Measurements from ENCODE around the gene SMOC2. TPM values are rescaled to one million over a fixed set of nuclear protein-coding genes. Genes with fewer than 3 reads are reported as not detected.

The SMOC2 gene
- total RNA-seq, 1 experiment from 2014 or later = 0.42 TPM

DNA sequence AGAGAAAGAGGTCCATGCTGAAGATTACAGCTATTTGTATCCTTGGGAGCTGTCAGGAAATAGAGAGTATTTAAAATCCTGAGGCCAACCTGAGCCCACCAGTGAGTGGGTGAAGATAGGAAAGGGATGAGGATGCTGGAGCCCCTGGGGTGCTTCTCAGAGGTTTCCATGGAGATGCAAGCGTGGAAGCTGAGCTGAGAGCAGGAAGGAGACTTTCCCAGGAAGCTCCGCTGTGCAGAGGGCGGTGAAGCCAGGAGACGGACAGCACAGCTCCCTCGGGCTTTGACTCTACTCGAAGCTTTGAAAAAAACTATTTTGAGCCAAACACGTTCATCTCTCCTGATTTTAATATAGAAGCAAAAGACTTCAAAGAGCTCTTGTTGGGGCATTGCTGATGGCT, 222.1 kb downstream of the SMOC2 start:
- BruUV-seq (replicated peaks) = no TSS peak
- Histone ChIP-seq H3K4me1 (ENCODE audit: control insufficient read depth in 1 of 2, insufficient read depth in 2 of 2, low read length in 2 of 2) (peaks cover 0 to 6% of the 10 kb centered on the region in 2 experiments; a peak in 1 of 4 replicates), H3K36me3 (ENCODE audit: control insufficient read depth in 1 of 2, insufficient read depth in 2 of 2, low read length in 2 of 2) (no peaks in the 10 kb centered on the region), H2AFZ (ENCODE audit: low read depth, low read length, poor library complexity, severe bottlenecking) (no peak overlapping the region), H3K9me3 (ENCODE audit: control insufficient read depth in 1 of 2, insufficient read depth in 1 of 2, low read depth in 1 of 2, low read length in 2 of 2) (no peaks in the 10 kb centered on the region; a peak in 1 of 4 replicates), H4K20me1 (ENCODE audit: insufficient read depth) (no peaks in the 10 kb centered on the region), H3K27me3 (ENCODE audit: insufficient read depth, low read length) (no peaks in the 10 kb centered on the region), H3K9ac (ENCODE audit: low read length) (no peak overlapping the region), H3K4me3 (replicated peaks in 1 of 2; ENCODE audit: low read depth in 1 of 2, low read length in 2 of 2) (no peak overlapping the region), H3K4me2 (ENCODE audit: low read length) (no peak overlapping the region), H3K79me2 (ENCODE audit: insufficient read depth, low read length) (no peaks in the 10 kb centered on the region), H3K9me2 (ENCODE audit: insufficient read depth) (no peaks in the 10 kb centered on the region), H3K27ac (ENCODE audit: low read depth, low read length) (no peak overlapping the region)
- DNase-seq (ENCODE audit: low read depth, low spot score) (no peak), ATAC-seq (no peak)
- intact Hi-C loops (cut with micrococcal nuclease) = no loop called here
- TF ChIP-seq EGR1 (IDR thresholded peaks at IDR 0.05; ENCODE audit: low read depth) (no peak), SRF (IDR thresholded peaks at IDR 0.05; ENCODE audit: low read depth) (no peak), ELF1 (IDR thresholded peaks at IDR 0.05; ENCODE audit: borderline replicate concordance, low read depth) (no peak), POLR2A (IDR thresholded peaks at IDR 0.05; ENCODE audit: borderline replicate concordance, extremely low read depth, insufficient read depth, insufficient read length) (no peak), ZFX (IDR thresholded peaks at IDR 0.05) (no peak), SIN3A (IDR thresholded peaks at IDR 0.05; ENCODE audit: low read depth) (no peak), CEBPB (IDR thresholded peaks at IDR 0.05; ENCODE audit: low read depth) (no peak), JUND (IDR thresholded peaks at IDR 0.05) (no peak), EZH2phosphoT487 (IDR thresholded peaks at IDR 0.05; ENCODE audit: borderline replicate concordance) (no peak), SP1 (IDR thresholded peaks at IDR 0.05; ENCODE audit: low read depth) (no peak), FOSL1 (IDR thresholded peaks at IDR 0.05; ENCODE audit: low read depth) (no peak), CBX3 (IDR thresholded peaks at IDR 0.05; ENCODE audit: low read depth) (no peak), EZH2 (IDR thresholded peaks at IDR 0.05) (no peak)
- TF ChIP-seq, protein P1, sequence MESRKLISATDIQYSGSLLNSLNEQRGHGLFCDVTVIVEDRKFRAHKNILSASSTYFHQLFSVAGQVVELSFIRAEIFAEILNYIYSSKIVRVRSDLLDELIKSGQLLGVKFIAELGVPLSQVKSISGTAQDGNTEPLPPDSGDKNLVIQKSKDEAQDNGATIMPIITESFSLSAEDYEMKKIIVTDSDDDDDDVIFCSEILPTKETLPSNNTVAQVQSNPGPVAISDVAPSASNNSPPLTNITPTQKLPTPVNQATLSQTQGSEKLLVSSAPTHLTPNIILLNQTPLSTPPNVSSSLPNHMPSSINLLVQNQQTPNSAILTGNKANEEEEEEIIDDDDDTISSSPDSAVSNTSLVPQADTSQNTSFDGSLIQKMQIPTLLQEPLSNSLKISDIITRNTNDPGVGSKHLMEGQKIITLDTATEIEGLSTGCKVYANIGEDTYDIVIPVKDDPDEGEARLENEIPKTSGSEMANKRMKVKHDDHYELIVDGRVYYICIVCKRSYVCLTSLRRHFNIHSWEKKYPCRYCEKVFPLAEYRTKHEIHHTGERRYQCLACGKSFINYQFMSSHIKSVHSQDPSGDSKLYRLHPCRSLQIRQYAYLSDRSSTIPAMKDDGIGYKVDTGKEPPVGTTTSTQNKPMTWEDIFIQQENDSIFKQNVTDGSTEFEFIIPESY (IDR thresholded peaks at IDR 0.05; ENCODE audit: extremely low read depth, insufficient replicate concordance, low read length) = no peak
- TF ChIP-seq, protein P2, sequence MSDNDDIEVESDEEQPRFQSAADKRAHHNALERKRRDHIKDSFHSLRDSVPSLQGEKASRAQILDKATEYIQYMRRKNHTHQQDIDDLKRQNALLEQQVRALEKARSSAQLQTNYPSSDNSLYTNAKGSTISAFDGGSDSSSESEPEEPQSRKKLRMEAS (IDR thresholded peaks at IDR 0.05) = no peak
- ChIA-PET POLR2A (no interaction called here), CTCF (no interaction called here), RAD21 (ENCODE audit: low non-redundant PET in 1 of 2, low total read pairs in 2 of 2, uncharacterized antibody in 2 of 2, unreplicated experiment in 2 of 2) (no interaction called here)
